GM12873 (cell line): ENCODE data around the gene USP14.

ENCODE experiments used
- TF ChIP-seq, protein P1 (sequence below): IDR thresholded peaks from 2 replicates; pipeline ENCODE4 v1.5.1; 2012; ENCODE audit warnings: low read depth, mild to moderate bottlenecking, moderate library complexity, low read length, control low read depth; ENCODE audit not compliant: insufficient read depth; ENCODE audit errors: missing control alignments

The USP14 gene

DNA sequence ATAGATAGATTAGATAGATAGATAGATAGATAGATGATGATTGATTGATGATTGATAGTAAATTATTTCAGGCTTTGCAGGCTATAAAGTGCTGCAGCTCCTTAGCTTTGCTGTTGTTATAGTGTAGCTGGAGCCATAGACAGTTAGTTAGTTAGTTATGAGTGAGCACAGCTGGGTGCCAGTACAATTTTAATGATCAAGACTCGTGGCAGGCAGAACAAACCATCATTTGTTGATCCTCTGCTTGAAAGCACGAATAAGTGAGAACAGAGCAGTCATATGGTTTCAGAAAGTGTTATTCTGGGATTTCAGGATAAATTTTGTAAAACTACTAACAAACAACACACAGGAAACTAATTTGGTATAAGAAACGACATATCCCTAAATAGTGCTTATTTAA lies 55.6 kb downstream of the USP14 start:
- TF ChIP-seq, protein P1, sequence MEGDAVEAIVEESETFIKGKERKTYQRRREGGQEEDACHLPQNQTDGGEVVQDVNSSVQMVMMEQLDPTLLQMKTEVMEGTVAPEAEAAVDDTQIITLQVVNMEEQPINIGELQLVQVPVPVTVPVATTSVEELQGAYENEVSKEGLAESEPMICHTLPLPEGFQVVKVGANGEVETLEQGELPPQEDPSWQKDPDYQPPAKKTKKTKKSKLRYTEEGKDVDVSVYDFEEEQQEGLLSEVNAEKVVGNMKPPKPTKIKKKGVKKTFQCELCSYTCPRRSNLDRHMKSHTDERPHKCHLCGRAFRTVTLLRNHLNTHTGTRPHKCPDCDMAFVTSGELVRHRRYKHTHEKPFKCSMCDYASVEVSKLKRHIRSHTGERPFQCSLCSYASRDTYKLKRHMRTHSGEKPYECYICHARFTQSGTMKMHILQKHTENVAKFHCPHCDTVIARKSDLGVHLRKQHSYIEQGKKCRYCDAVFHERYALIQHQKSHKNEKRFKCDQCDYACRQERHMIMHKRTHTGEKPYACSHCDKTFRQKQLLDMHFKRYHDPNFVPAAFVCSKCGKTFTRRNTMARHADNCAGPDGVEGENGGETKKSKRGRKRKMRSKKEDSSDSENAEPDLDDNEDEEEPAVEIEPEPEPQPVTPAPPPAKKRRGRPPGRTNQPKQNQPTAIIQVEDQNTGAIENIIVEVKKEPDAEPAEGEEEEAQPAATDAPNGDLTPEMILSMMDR: no peak

DNA sequence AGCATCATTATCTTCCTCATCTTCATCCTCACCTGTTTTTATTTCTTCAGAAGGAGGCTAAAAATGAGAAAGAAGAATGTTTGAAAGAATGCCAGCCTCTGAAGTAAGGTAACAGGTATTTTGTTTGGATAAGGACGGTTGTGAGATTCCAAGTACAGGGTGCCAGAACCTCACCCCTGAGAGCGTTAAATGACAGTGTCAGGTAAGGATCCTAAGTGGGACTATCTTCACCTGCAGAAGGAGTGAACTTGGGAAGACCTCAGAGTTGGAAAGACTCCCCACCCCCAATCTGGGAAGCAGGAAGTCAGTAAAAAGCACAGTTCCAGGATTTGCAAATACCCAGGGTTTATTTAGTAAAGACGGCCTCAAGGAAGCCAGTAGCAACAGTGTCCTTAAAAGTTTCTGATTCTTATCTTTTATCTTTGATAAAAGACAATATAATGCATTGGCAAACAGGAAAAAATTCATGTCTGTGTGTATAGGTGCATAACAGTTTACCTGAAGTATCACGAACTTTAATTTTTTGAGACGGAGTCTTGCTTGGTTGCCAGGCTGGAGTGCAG lies 57.2 kb downstream of the USP14 start:
- TF ChIP-seq, protein P1: no peak

DNA sequence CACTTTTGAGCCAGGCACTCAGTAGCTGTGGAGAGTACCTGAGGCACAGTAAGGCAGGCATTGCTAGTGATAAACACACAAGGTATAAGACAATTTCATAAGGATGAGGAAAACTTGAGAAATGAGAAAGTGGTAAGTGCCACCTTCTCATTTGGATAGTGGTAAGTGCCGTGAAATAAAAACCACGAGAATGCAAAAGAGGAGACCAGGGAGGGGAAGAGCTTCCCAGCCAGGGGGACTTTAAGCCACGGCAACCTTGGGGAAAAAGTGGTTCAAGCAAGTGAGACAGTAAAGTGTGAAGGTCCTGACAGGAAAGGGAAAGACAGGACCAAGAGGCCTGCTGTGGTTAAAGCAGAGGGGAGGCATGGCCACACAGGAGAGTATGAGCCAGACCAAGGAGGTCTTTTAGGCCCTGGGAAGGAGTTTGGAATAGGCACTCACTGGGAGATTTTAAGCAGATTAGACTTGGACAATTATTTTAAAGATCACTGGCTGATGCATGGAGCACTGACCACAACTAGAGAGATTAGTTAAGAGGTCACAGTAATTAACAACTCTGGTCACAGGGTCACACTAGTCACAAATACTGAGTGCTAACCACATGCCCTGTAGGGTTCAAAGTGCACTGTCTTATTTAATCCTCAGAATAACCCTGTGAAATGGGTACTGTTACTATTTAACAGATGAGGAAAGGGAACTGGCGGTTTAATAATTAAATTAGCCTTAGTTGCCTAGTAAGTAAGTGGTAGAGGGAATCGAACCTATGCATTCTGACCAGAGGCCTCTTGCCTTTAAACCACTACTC lies 59.4 kb downstream of the USP14 start:
- TF ChIP-seq, protein P1: no peak

DNA sequence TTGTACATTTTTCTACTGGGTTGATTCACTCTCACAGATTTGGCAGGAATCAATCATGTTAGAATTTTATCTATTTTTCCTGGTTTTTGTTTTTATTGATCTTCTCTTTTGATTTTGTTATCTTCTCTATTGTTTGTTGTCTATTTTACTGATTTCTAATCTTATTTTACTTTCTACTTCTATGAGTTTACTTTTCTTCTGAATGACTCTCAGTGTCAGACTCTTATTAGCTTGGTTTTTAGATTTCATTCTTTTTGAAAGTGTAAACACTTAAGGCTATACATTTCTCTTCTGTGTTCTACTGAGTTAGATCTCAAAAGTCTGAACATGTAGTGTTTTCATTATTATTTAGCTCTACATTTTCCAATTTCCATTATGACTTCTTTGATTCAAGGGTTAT lies 62.4 kb downstream of the USP14 start:
- TF ChIP-seq, protein P1: no peak

DNA sequence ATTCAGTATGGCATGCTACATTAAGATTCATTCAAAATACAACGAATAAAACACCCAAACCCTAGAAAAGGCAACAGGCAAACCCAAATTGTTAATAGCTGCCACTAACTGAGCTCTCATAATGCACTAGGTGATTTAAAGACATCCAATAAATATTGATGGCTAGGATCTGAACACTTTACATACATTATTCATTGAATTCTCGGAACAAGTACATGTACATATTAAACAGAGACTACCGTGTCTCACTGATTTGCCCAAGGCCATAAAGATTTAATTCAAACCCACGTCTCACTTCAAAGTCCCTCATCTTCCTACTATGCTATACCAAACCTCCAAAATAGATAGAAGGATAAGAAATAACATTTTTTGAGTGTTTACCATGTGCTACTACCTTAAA lies 67.4 kb downstream of the USP14 start:
- TF ChIP-seq, protein P1: no peak

DNA sequence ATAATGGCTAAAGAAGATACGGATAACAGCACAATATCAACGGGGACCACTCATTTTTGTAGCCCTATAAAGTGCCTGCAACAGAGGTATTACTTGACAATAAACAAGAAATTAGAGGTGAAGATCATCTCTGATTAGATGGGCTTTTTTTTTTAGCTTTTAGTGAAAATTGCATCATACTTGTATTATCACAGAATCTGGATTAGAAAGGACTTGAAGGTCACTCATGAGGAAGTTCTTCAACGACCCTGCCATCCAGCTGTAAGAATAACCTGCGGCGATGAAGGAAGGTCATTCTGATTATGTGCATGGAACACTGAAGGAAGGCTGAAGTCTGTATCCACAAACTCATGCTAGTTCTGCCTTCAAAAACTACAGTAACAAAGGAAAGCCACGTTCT lies 69.0 kb downstream of the USP14 start:
- TF ChIP-seq, protein P1: no peak

DNA sequence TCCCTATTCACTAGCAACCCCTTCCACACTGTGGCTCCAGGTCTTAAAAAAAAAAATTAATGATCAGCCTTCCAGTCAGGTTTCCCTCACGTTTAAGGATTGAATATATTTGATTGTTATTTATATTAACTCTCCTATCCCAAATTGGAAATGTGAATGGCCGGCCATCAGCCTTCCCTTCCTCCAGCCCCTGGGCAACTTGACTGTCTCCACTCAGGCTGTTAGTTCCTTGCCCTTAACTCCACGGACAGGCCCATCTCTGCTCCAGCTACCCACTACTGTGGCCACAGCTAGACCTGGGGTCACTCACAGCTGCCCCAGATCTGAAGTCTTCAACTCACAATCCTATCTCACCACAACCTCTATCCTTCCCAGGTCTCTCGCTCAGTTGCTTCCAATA lies 69.5 kb downstream of the USP14 start:
- TF ChIP-seq, protein P1: no peak
